H9 (cell line): ENCODE results near the gene KRT1. TPM values are rescaled to one million over a fixed set of nuclear protein-coding genes. Genes with fewer than 3 reads are reported as not detected.

Experiments used
- DNase-seq: peaks from one replicate; pipeline ENCODE4 v3.0.0-alpha.2; 2017
- H2AFZ ChIP-seq: one replicate; pipeline ENCODE4 v1.6.1; 2013; ENCODE audit warnings: mild to moderate bottlenecking, low read length, control low read depth, moderate library complexity
- H2AK5ac ChIP-seq: 2 replicates; pipeline ENCODE4 v1.6.1; 2013; ENCODE audit warnings: low read length, control low read depth, mixed read lengths; ENCODE audit not compliant: insufficient read length
- H2BK120ac ChIP-seq: one replicate; pipeline ENCODE4 v1.6.1; 2013; ENCODE audit warnings: low read depth, mild to moderate bottlenecking, low read length, control low read depth, inconsistent platforms; ENCODE audit not compliant: poor library complexity, severe bottlenecking
- H2BK12ac ChIP-seq: 2 replicates; pipeline ENCODE4 v1.6.1; 2013; ENCODE audit warnings: low read length, control low read depth, mixed read lengths, low read depth; ENCODE audit not compliant: insufficient read length
- H2BK15ac ChIP-seq: 2 replicates; pipeline ENCODE4 v1.6.1; 2013; ENCODE audit warnings: low read depth, low read length, control low read depth
- H2BK20ac ChIP-seq: one replicate; pipeline ENCODE4 v1.6.1; 2013; ENCODE audit warnings: low read depth, mild to moderate bottlenecking, low read length, control low read depth, inconsistent platforms; ENCODE audit not compliant: poor library complexity, severe bottlenecking
- H2BK5ac ChIP-seq: 2 replicates; pipeline ENCODE4 v1.6.1; 2013; ENCODE audit warnings: low read length, control low read depth, mixed read lengths; ENCODE audit not compliant: insufficient read length
- H3K14ac ChIP-seq: 2 replicates; pipeline ENCODE4 v1.6.1; 2013; ENCODE audit warnings: low read length, control low read depth; ENCODE audit not compliant: insufficient read depth
- H3K18ac ChIP-seq: 2 replicates; pipeline ENCODE4 v1.6.1; 2013; ENCODE audit warnings: low read depth, mild to moderate bottlenecking, mixed read lengths, low read length, control low read depth; ENCODE audit not compliant: insufficient read length
- H3K23ac ChIP-seq: 2 replicates; pipeline ENCODE4 v1.6.1; 2013; ENCODE audit warnings: low read length, control low read depth, mixed read lengths, low read depth; ENCODE audit not compliant: insufficient read length
- H3K23me2 ChIP-seq: 2 replicates; pipeline ENCODE4 v1.6.1; 2013; ENCODE audit warnings: low read depth, mild to moderate bottlenecking, mixed read lengths, low read length, control low read depth; ENCODE audit not compliant: insufficient read length, poor library complexity, severe bottlenecking
- H3K27ac ChIP-seq: 2 replicates; pipeline ENCODE4 v1.5.1; 2013; ENCODE audit warnings: low read length, control low read depth, mixed read lengths, low read depth; ENCODE audit not compliant: insufficient read length
- H3K27me3 ChIP-seq: 2 replicates; pipeline ENCODE4 v1.6.1; 2013; ENCODE audit warnings: low read length, control low read depth, inconsistent platforms; ENCODE audit not compliant: insufficient read depth
- H3K4ac ChIP-seq: 2 replicates; pipeline ENCODE4 v1.6.1; 2013; ENCODE audit warnings: low read depth, mild to moderate bottlenecking, control low read depth, inconsistent platforms, low read length, moderate library complexity
- H3K4me1 ChIP-seq: 2 replicates; pipeline ENCODE4 v1.6.1; 2013; ENCODE audit warnings: low read length, control low read depth, inconsistent platforms; ENCODE audit not compliant: insufficient read depth
- H3K4me2 ChIP-seq: 2 replicates; pipeline ENCODE4 v1.6.1; 2013; ENCODE audit warnings: low read length, control low read depth, mixed read lengths; ENCODE audit not compliant: insufficient read length, insufficient read depth
- H3K56ac ChIP-seq: 2 replicates; pipeline ENCODE4 v1.6.1; 2013; ENCODE audit warnings: low read depth, mild to moderate bottlenecking, mixed read lengths, low read length, control low read depth; ENCODE audit not compliant: insufficient read length
- H3K79me1 ChIP-seq: 2 replicates; pipeline ENCODE4 v1.6.1; 2013; ENCODE audit warnings: low read depth, mild to moderate bottlenecking, moderate library complexity, low read length, control low read depth, inconsistent platforms; ENCODE audit not compliant: insufficient read depth, poor library complexity, severe bottlenecking
- H3K79me2 ChIP-seq: 2 replicates; pipeline ENCODE4 v1.6.1; 2013; ENCODE audit warnings: low read length, control low read depth, inconsistent platforms; ENCODE audit not compliant: insufficient read depth
- H3K9ac ChIP-seq: 2 replicates; pipeline ENCODE4 v1.6.1; 2013; ENCODE audit warnings: low read length, control low read depth, mixed read lengths; ENCODE audit not compliant: insufficient read length; ENCODE audit errors: extremely low read depth
- H3K9me3 ChIP-seq: one replicate; pipeline ENCODE4 v1.6.1; 2013; ENCODE audit warnings: low read depth, low read length, inconsistent platforms; ENCODE audit not compliant: control insufficient read depth
- H3T11ph ChIP-seq: one replicate; pipeline ENCODE4 v1.6.1; 2013; ENCODE audit warnings: mild to moderate bottlenecking, low read length, control low read depth, inconsistent platforms
- H4K20me1 ChIP-seq: one replicate; pipeline ENCODE4 v1.6.1; 2013; ENCODE audit not compliant: control insufficient read depth, insufficient read length, insufficient read depth
- H4K5ac ChIP-seq: 2 replicates; pipeline ENCODE4 v1.6.1; 2013; ENCODE audit warnings: low read depth, mild to moderate bottlenecking, mixed read lengths, low read length, control low read depth; ENCODE audit not compliant: insufficient read length
- H4K8ac ChIP-seq: replicated peaks from 2 replicates; pipeline ENCODE4 v1.6.1; 2013; ENCODE audit warnings: low read length, control low read depth, mixed read lengths, low read depth; ENCODE audit not compliant: insufficient read length
- H4K91ac ChIP-seq: 2 replicates; pipeline ENCODE4 v1.6.1; 2013; ENCODE audit warnings: low read depth, mild to moderate bottlenecking, moderate library complexity, mixed read lengths, low read length, control low read depth; ENCODE audit not compliant: insufficient read length
- H3K27ac Mint-ChIP-seq, 3 experiments: 2 replicates in 2 of 3; 3 replicates in 1 of 3; pipeline ENCODE4 v1.8.0; 2020 to 2021; ENCODE audit warnings: mixed read lengths in 3 of 3, mild to moderate bottlenecking in 1 of 3, moderate library complexity in 1 of 3
- H3K27me3 Mint-ChIP-seq: 2 replicates; pipeline ENCODE4 v1.8.0; 2021; ENCODE audit warnings: low read depth, mild to moderate bottlenecking, moderate library complexity, mixed read lengths
- H3K36me3 Mint-ChIP-seq, 3 experiments: 2 replicates in 2 of 3; 3 replicates in 1 of 3; pipeline ENCODE4 v1.8.0; 2020 to 2021; ENCODE audit warnings: low read depth in 3 of 3, mixed read lengths in 3 of 3; ENCODE audit not compliant: insufficient read depth in 1 of 3
- H3K4me1 Mint-ChIP-seq, 2 experiments: 2 replicates each; pipeline ENCODE4 v1.8.0; 2020; ENCODE audit warnings: mixed read lengths in 2 of 2
- H3K4me3 Mint-ChIP-seq, 2 experiments: 2 replicates in 1 of 2; 3 replicates in 1 of 2; pipeline ENCODE4 v1.8.0; 2020 to 2021; ENCODE audit warnings: mild to moderate bottlenecking in 2 of 2, mixed read lengths in 2 of 2, moderate library complexity in 1 of 2
- H3K9me3 Mint-ChIP-seq, 2 experiments: 2 replicates in 1 of 2; 3 replicates in 1 of 2; pipeline ENCODE4 v1.8.0; 2020; ENCODE audit warnings: mild to moderate bottlenecking in 2 of 2, mixed read lengths in 2 of 2, moderate library complexity in 1 of 2
- CTCF ChIP-seq: fragments of 200-600 bp; sonication (generic); conservative IDR thresholded peaks from 3 replicates; pipeline ENCODE4 v1.8.0; 2021; ENCODE audit warnings: antibody characterized with exemption, mild to moderate bottlenecking
- WGBS: extraction: QIAGEN DNeasy Blood & Tissue Kit; methylation state at CpG from one replicate; pipeline ENCODE4 v1.1.7; 2013; ENCODE audit warnings: missing lambda C conversion rate, low lambda C conversion rate, mixed read lengths; ENCODE audit not compliant: insufficient read length; ENCODE audit errors: extremely low coverage; 5-methylcytosine and 5-hydroxymethylcytosine counted together
- total RNA-seq: library from RNA; stranded (reverse); gene quantifications from 2 replicates; pipeline ENCODE4 v1.2.1, GENCODE V29; 2021

Gene KRT1
- total RNA-seq, 1 experiment from 2014 or later: not detected

- no peak overlapping the region for H3K23ac ChIP-seq
- H3K79me2 ChIP-seq: no peaks in the 10 kb centered on the region
- no peak overlapping the region for H3K27ac ChIP-seq
- Mint-ChIP-seq H3K36me3 (no peaks in the 10 kb centered on the region), H3K4me1 (no peaks in the 10 kb centered on the region), H3K27ac (0 out of 7 replicates have a peak overlapping the region, but pooled peaks of 1 of the 3 experiments have one; percentile 39), H3K27me3 (peaks cover 21% of the 10 kb centered on the region), H3K4me3 (no peak overlapping the region), H3K9me3 (peaks cover 2 to 9% of the 10 kb centered on the region in 2 experiments; a peak in 2 of 5 replicates)
- no peaks in the 10 kb centered on the region for H3K9me3 ChIP-seq
- H3K4ac ChIP-seq: no peak overlapping the region
- no peak overlapping the region for H2AFZ ChIP-seq
- H2BK12ac ChIP-seq: no peak overlapping the region
- H3K4me2 ChIP-seq: no peak overlapping the region
- H3K18ac ChIP-seq: no peak overlapping the region
- H3K9ac ChIP-seq: no peak overlapping the region
- H3T11ph ChIP-seq: no peak overlapping the region
- H3K79me1 ChIP-seq: no peaks in the 10 kb centered on the region
- H4K20me1 ChIP-seq: no peaks in the 10 kb centered on the region
- H2AK5ac ChIP-seq: no peak overlapping the region
- no peak overlapping the region for H4K8ac ChIP-seq
- H2BK120ac ChIP-seq: no peak overlapping the region
- no CpG with 5 or more reads among the region's 12 CpGs for WGBS
- no peak for TF ChIP-seq CTCF
- no peak overlapping the region for H4K91ac ChIP-seq
- no peak overlapping the region for H3K56ac ChIP-seq
- H2BK20ac ChIP-seq: no peak overlapping the region
- no peaks in the 10 kb centered on the region for H3K23me2 ChIP-seq
- no peak overlapping the region for H4K5ac ChIP-seq
- no peak overlapping the region for H2BK5ac ChIP-seq
- H3K4me1 ChIP-seq: no peaks in the 10 kb centered on the region
- no peak overlapping the region for H2BK15ac ChIP-seq
- peak; percentile 28 for DNase-seq
- H3K27me3 ChIP-seq: no peaks in the 10 kb centered on the region
- H3K14ac ChIP-seq: no peak overlapping the region
These were observed 29.6 kb downstream of the KRT1 start for GRCh38 chr12:52650520-52651081.
